Fibroblast of lung (primary cell): Measurements from ENCODE around the gene TDRD15.

Experiments
- CTCF ChIP-seq, 2 donors: IDR thresholded peaks in 1 of 2; conservative IDR thresholded peaks in 1 of 2; 1 replicate in 1 of 2; 2 replicates in 1 of 2; pipeline ENCODE4 v1.5.1; 2011 to 2012; ENCODE audit warnings: low read length in 2 of 2, control low read depth in 1 of 2, inconsistent platforms in 1 of 2, low read depth in 1 of 2, mild to moderate bottlenecking in 1 of 2
- EZH2 ChIP-seq: IDR thresholded peaks from 2 replicates; pipeline ENCODE4 v1.5.1; 2012; ENCODE audit warnings: low read length, control low read depth, mild to moderate bottlenecking; ENCODE audit errors: missing control alignments

GRCh38 chr2:21163213-21163612 is 39.4 kb downstream of the TDRD15 start:
- no peak for TF ChIP-seq EZH2
- TF ChIP-seq CTCF (conservative IDR thresholded peaks at IDR 0.05 in 1 of 2, IDR thresholded peaks at IDR 0.05 in 1 of 2; ENCODE audit: low read depth in 1 of 2, low read length in 2 of 2): no peak
